ENCODE measurements around the gene ANKRD17. TPM values are rescaled to one million over a fixed set of nuclear protein-coding genes. Genes with fewer than 3 reads are reported as not detected.

The ANKRD17 gene
- total RNA-seq, 1 experiment from 2014 or later: 62.1 TPM

DNA sequence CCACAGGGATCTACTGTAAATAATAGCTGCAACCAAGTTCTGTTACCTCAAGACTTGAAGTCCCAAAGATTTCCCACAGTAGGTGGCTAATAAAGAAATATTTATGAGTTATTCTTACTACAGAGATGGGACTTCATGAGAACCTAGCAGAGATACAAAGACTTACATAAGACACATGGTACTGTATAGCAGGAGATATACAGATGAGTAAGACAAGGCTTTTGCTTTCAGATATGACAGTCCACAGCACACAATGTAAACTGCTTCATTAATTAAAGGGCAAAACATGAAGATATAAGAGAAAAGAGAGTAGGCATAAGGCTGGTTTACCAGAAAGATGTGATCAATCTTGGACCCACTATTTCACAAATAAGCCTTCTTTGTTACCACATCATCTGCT is 6.6 kb downstream of the ANKRD17 start:
- Histone ChIP-seq H2AFZ (ENCODE audit: low read depth, low read length, poor library complexity, severe bottlenecking) (no peak overlapping the region), H3K27ac (ENCODE audit: low read depth, low read length) (no peak overlapping the region), H3K9me3 (ENCODE audit: control insufficient read depth in 1 of 2, insufficient read depth in 1 of 2, low read depth in 1 of 2, low read length in 2 of 2) (no peaks in the 10 kb centered on the region), H3K9me2 (ENCODE audit: insufficient read depth) (no peaks in the 10 kb centered on the region), H4K20me1 (ENCODE audit: insufficient read depth) (peaks cover 44% of the 10 kb centered on the region), H3K4me1 (ENCODE audit: control insufficient read depth in 1 of 2, insufficient read depth in 2 of 2, low read length in 2 of 2) (peaks cover 2 to 4% of the 10 kb centered on the region in 2 experiments; a peak in 2 of 4 replicates), H3K4me3 (replicated peaks in 1 of 2; ENCODE audit: low read depth in 1 of 2, low read length in 2 of 2) (no peak overlapping the region), H3K9ac (ENCODE audit: low read length) (no peak overlapping the region), H3K79me2 (ENCODE audit: insufficient read depth, low read length) (peaks cover 100% of the 10 kb centered on the region), H3K4me2 (ENCODE audit: low read length) (no peak overlapping the region), H3K27me3 (ENCODE audit: insufficient read depth, low read length) (no peaks in the 10 kb centered on the region), H3K36me3 (ENCODE audit: control insufficient read depth in 1 of 2, insufficient read depth in 2 of 2, low read length in 2 of 2) (peaks cover 8% of the 10 kb centered on the region in 2 experiments; a peak in 2 of 4 replicates)
- ChIA-PET RAD21 (ENCODE audit: low non-redundant PET in 1 of 2, low total read pairs in 2 of 2, uncharacterized antibody in 2 of 2, unreplicated experiment in 2 of 2) (no interaction called here), POLR2A (no interaction called here), CTCF (no interaction called here)
- ATAC-seq (no peak), DNase-seq (ENCODE audit: low read depth, low spot score) (no peak)
- TF ChIP-seq RAD21 (IDR thresholded peaks at IDR 0.05; ENCODE audit: low read depth) (no peak), ZNF274 (IDR thresholded peaks at IDR 0.05; ENCODE audit: low read depth, low read length) (no peak), SP1 (IDR thresholded peaks at IDR 0.05; ENCODE audit: low read depth) (no peak), CBX3 (IDR thresholded peaks at IDR 0.05; ENCODE audit: low read depth) (no peak), EZH2 (IDR thresholded peaks at IDR 0.05) (no peak), SRF (IDR thresholded peaks at IDR 0.05; ENCODE audit: low read depth) (no peak), CEBPB (IDR thresholded peaks at IDR 0.05; ENCODE audit: low read depth) (no peak), EGR1 (IDR thresholded peaks at IDR 0.05; ENCODE audit: low read depth) (no peak)
- TF ChIP-seq, protein P1, sequence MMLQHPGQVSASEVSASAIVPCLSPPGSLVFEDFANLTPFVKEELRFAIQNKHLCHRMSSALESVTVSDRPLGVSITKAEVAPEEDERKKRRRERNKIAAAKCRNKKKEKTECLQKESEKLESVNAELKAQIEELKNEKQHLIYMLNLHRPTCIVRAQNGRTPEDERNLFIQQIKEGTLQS (IDR thresholded peaks at IDR 0.05): no peak
- intact Hi-C loops (cut with micrococcal nuclease): no loop called here
- no TSS peak for BruUV-seq (replicated peaks)

DNA sequence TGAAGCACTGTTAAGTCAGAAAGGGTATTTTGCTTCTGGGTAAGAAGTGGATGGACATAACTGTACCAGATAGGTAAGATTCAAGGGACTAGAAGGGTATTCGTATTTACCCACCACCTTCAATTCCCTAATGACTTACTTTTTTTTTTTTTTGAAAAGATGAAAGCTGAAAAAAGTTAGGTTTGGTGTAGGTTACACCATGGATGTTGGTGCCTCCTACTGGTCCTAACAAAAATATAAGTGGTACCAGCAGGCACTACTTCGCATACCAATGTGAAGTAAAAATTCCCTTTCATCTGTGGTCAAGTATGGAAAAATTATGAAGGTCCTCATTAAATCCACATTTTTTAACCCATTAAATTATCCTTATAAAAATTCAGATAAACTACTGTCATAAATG is 7.2 kb downstream of the ANKRD17 start:
- H3K79me2 ChIP-seq (ENCODE audit: insufficient read depth, low read length): peaks cover 100% of the 10 kb centered on the region
- TF ChIP-seq, protein P2, sequence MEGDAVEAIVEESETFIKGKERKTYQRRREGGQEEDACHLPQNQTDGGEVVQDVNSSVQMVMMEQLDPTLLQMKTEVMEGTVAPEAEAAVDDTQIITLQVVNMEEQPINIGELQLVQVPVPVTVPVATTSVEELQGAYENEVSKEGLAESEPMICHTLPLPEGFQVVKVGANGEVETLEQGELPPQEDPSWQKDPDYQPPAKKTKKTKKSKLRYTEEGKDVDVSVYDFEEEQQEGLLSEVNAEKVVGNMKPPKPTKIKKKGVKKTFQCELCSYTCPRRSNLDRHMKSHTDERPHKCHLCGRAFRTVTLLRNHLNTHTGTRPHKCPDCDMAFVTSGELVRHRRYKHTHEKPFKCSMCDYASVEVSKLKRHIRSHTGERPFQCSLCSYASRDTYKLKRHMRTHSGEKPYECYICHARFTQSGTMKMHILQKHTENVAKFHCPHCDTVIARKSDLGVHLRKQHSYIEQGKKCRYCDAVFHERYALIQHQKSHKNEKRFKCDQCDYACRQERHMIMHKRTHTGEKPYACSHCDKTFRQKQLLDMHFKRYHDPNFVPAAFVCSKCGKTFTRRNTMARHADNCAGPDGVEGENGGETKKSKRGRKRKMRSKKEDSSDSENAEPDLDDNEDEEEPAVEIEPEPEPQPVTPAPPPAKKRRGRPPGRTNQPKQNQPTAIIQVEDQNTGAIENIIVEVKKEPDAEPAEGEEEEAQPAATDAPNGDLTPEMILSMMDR (IDR thresholded peaks at IDR 0.05 in 2 of 3, conservative IDR thresholded peaks at IDR 0.05 in 1 of 3; ENCODE audit: borderline replicate concordance in 1 of 3, insufficient read depth in 1 of 3, low read depth in 2 of 3, low read length in 2 of 3): peak in 2 of 3 experiments; percentile 5 to 18; a peak in 1 of 6 replicates
- TF ChIP-seq, protein P3, sequence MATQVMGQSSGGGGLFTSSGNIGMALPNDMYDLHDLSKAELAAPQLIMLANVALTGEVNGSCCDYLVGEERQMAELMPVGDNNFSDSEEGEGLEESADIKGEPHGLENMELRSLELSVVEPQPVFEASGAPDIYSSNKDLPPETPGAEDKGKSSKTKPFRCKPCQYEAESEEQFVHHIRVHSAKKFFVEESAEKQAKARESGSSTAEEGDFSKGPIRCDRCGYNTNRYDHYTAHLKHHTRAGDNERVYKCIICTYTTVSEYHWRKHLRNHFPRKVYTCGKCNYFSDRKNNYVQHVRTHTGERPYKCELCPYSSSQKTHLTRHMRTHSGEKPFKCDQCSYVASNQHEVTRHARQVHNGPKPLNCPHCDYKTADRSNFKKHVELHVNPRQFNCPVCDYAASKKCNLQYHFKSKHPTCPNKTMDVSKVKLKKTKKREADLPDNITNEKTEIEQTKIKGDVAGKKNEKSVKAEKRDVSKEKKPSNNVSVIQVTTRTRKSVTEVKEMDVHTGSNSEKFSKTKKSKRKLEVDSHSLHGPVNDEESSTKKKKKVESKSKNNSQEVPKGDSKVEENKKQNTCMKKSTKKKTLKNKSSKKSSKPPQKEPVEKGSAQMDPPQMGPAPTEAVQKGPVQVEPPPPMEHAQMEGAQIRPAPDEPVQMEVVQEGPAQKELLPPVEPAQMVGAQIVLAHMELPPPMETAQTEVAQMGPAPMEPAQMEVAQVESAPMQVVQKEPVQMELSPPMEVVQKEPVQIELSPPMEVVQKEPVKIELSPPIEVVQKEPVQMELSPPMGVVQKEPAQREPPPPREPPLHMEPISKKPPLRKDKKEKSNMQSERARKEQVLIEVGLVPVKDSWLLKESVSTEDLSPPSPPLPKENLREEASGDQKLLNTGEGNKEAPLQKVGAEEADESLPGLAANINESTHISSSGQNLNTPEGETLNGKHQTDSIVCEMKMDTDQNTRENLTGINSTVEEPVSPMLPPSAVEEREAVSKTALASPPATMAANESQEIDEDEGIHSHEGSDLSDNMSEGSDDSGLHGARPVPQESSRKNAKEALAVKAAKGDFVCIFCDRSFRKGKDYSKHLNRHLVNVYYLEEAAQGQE (IDR thresholded peaks at IDR 0.05; ENCODE audit: low read depth): no peak
- peaks cover 8% of the 10 kb centered on the region in 2 experiments; a peak in 2 of 4 replicates for H3K36me3 ChIP-seq (ENCODE audit: control insufficient read depth in 1 of 2, insufficient read depth in 2 of 2, low read length in 2 of 2)
- intact Hi-C loops (cut with micrococcal nuclease): no loop called here
- no peaks in the 10 kb centered on the region for H3K9me2 ChIP-seq (ENCODE audit: insufficient read depth)
- H3K27me3 ChIP-seq (ENCODE audit: insufficient read depth, low read length): no peaks in the 10 kb centered on the region
- DNase-seq (ENCODE audit: low read depth, low spot score) (no peak), ATAC-seq (no peak)
- RAD21 ChIA-PET (ENCODE audit: low non-redundant PET in 1 of 2, low total read pairs in 2 of 2, uncharacterized antibody in 2 of 2, unreplicated experiment in 2 of 2): no interaction called here
- no peak overlapping the region for H3K9ac ChIP-seq (ENCODE audit: low read length)
- H2AFZ ChIP-seq (ENCODE audit: low read depth, low read length, poor library complexity, severe bottlenecking): no peak overlapping the region
- H3K4me1 ChIP-seq (ENCODE audit: control insufficient read depth in 1 of 2, insufficient read depth in 2 of 2, low read length in 2 of 2): 0 out of 4 replicates have a peak, but pooled peaks cover 0 to under 1% of the 10 kb centered on the region in 2 experiments
- POLR2A ChIA-PET: no interaction called here
- CTCF ChIA-PET: no interaction called here
- no peak overlapping the region for H3K27ac ChIP-seq (ENCODE audit: low read depth, low read length)
- H3K9me3 ChIP-seq (ENCODE audit: control insufficient read depth in 1 of 2, insufficient read depth in 1 of 2, low read depth in 1 of 2, low read length in 2 of 2): no peaks in the 10 kb centered on the region
- BruUV-seq (replicated peaks): no TSS peak
- H3K4me3 ChIP-seq (replicated peaks in 1 of 2; ENCODE audit: low read depth in 1 of 2, low read length in 2 of 2): no peak overlapping the region
- no peak overlapping the region for H3K4me2 ChIP-seq (ENCODE audit: low read length)
- peaks cover 44% of the 10 kb centered on the region for H4K20me1 ChIP-seq (ENCODE audit: insufficient read depth)
